Measurements from ENCODE around the gene SSBP3. TPM values are rescaled to one million over a fixed set of nuclear protein-coding genes. Genes with fewer than 3 reads are reported as not detected.

Gene SSBP3
- polyA plus RNA-seq, 3 donors = 18.6 to 43.9 (median 37.0) TPM

GRCh38 chr1:54415533-54415932 lies 9.3 kb upstream of the SSBP3 start:
- 95% methylated on average over 3 of the region's 3 CpGs for WGBS, 3 donors
- no peak overlapping the region for H3K27ac ChIP-seq (ENCODE audit: low read depth, low read length)

- WGBS, 3 donors = 83 to 92% (median 89%) methylated on average over 4 of the region's 4 CpGs
- no peak overlapping the region for H3K27ac ChIP-seq (ENCODE audit: low read depth, low read length)
These were observed 7.5 kb upstream of the SSBP3 start for GRCh38 chr1:54413732-54414131.

DNA sequence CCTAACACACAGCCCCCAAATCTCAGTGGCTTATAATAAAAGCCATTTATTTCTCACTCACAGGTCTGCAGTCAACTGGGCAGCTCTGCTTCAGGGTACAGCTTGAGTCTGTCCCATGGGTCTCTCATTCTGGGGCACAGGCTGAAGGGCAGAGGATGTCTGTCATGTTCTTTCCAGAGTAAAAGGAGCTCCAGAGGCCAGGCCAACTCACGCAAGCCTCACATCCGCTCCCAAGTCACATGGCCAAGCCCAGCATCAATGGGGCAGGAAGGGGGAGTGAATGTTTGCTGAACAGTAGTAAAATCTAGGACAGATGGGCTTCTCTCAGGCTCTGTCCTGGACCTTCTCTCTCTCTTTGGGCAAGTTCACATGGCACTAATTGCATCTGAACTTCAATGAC lies 7.1 kb upstream of the SSBP3 start:
- 10 to 25% (median 20%) methylated on average over 2 of the region's 2 CpGs for WGBS, 3 donors
- H3K27ac ChIP-seq (ENCODE audit: low read depth, low read length) = no peak overlapping the region

DNA sequence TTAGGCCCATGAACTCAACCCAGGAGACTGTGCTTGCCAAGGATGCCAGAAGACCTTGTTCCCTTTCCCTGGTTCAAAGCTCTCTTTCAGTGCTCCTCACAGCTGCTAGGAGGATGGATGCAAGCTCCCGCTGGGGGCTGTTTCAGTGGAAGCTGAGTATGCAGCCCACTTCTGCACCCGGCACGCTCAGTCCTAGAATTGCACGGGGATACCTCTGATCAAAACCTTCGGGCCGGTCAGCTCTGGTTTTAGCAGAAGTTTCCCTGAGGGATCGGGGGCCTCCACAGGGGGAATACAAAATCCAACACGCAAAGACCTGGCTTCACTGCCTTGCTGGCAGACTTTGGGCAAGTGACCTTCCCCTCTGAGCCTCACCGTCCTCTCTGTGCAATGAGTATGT lies 4.2 kb upstream of the SSBP3 start:
- 91 to 95% (median 92%) methylated on average over 9 of the region's 9 CpGs for WGBS, 3 donors
- H3K27ac ChIP-seq (ENCODE audit: low read depth, low read length) = no peak overlapping the region

- 72 to 83% (median 80%) methylated on average over 9 of the region's 9 CpGs for WGBS, 3 donors
- no peak overlapping the region for H3K27ac ChIP-seq (ENCODE audit: low read depth, low read length)
These were observed 3.3 kb upstream of the SSBP3 start for GRCh38 chr1:54409156-54410142.

DNA sequence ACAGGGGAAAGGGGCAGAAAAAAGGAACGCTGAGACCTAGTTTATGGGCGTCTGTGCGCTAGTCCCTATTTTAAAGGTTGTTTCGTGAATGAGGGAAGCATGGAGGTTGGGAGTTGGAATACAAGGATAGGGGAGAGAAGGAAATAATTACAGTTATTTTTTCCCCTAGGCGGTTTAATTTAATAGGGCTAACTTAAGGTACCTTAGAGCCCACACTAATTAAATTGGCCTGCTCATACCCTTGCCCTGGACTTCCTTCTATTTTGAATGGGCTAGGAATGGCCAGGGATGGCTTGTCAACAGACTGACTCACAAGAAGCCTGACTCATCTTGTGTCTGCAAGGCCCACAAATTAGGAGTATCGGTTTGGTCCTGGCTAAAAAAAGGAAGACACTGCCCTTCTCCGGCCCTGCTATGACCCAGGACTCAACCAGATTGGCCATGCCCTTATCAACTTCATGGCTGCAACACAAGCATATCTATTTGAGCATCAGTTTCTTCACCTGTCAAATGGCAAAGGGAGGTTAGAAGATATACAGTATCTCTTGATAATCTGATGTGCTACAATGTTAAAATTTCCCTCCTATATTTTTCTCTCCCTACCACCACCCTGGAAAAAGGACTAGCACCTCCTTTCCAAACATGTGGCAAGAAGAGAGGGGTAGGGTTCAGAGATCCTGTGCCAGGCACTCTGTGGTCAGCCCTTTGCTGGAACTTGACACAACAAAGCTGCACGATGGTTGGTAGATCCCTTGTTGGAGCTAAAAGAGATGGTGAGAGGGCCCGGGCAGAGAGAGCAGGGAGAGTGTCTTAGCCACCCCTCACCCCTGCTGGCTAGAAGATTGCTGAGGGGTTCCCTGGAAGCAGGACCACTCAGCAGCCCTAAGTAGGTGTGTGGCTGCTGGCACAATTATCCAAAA lies 2.2 kb upstream of the SSBP3 start:
- 54 to 76% (median 59%) methylated on average over 9 of the region's 9 CpGs for WGBS, 3 donors

DNA sequence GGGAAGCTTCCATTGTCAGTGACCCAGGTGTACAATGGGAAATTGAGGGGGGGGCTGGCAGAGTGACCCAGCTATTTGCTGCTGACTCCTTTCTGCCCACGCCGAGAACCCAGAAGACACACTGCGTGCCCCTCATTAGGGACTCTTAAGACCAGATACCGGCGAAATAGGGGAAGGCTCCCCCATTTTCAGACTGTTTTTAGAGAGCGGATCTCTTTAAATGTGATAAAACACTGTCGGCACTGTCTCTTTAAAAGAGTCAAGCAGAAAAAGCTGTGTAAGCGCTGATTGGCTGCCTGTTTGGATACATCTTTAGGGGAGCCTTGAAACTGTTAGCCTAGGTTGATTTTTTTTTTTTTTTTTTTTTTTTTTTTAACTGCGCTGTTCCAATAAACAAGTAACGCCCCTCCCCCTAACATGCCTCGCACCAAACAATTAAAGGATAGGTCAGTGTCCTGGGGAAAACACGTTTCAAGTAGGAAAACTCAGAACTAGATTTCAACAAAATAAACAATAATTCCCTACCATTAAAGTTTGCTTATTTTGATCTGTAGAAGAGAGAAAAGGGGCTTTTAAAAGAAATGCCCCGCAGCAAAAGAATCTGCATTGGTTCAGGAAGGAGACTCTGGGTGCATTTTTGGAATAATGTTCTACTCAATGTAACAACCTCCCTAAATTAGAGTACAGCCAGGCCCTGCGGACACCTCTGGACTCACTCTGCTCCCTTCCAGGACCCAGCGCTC lies 1.4 kb upstream of the SSBP3 start:
- 7 to 12% (median 10%) methylated on average over 15 of the region's 15 CpGs for WGBS, 3 donors
- H3K27ac ChIP-seq (ENCODE audit: low read depth, low read length) = peak overlapping the region; percentile 30

More for the DNA sequence above, 2.2 kb upstream of the SSBP3 start:
- peak overlapping the region; percentile 30 for H3K27ac ChIP-seq (ENCODE audit: low read depth, low read length)

- no peak overlapping the region for H3K27ac ChIP-seq (ENCODE audit: low read depth, low read length)
- 0% methylated on average over 12 of the region's 12 CpGs for WGBS, 3 donors
These were observed 885 bp upstream of the SSBP3 start for GRCh38 chr1:54407154-54407403.

DNA sequence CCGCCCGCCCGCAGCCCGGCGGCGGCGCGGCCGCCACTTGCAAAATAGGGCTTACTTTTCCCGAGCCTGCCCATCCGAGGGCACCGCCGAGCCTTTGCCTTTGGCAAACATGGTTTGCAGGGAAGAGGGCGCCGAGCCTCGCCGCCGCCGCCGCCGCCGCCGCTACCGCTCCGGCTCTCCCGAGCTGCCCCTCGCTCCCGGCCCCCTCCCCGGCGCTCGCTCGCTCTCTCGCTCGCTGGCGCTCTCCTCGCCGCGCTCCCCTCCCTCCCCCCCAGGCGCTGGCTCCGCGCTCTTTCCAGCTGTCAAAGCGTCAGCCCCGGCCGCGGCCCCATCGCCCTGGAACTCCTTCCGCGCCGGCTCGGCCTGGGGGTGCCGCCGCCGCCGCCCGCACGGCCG lies 298 bp downstream of the SSBP3 start:
- 0 to 2% (median 1%) methylated on average over 16 to 47 of the region's 57 CpGs for WGBS, 3 donors
- no peak overlapping the region for H3K27ac ChIP-seq (ENCODE audit: low read depth, low read length)

DNA sequence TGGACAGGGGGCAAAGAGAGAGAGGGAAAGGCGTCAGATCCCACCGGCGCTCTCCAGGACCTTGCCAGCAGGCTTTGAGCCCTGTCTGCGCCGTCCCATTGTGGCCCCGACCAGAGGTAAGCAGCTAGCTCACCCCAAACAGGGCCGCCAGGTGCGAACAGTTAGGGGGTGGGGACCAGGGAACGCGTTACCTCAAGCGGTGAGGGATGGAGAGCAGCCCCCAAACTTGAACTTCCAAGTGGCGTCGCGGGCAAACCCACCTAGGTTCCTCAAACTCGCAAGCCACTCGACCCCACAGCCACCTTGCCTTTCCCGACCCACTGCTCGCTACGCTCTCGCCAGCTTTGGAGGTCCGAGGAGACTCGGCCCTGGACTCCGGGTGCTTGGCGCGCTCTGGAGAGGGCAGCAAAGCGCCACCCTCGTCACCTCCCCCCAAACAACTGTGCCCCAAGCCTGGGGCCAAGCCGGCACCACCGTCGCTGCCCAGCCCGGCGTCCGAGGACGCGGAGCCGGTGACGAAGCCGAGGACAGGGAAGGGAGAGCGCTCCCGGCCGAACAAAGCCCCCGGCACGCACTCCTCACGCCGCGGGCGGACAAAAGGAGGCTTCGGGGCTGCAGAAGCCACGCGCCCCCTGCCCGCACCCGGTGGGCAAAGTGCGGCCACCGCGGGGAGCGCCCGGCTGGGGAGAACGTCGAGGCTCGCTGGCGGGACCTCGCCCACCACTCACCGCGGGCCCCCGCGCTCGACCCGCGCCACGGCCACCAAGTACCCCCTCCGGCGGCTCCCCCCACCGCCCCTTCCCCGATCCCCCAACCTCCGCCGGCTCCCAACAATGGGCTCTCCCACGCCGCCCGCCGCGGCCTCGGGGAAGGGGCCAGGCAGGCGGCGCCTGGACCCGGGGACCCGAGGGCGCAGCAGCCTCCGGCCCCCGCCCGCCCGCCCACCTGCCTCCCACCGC lies 976 bp downstream of the SSBP3 start:
- 2 to 7% (median 2%) methylated on average over 73 to 92 of the region's 92 CpGs for WGBS, 3 donors
- H3K27ac ChIP-seq (ENCODE audit: low read depth, low read length) = no peak overlapping the region

GRCh38 chr1:54404263-54404662 lies 1.9 kb downstream of the SSBP3 start:
- 46 to 81% (median 53%) methylated on average over 11 of the region's 11 CpGs for WGBS, 3 donors
- H3K27ac ChIP-seq (ENCODE audit: low read depth, low read length) = no peak overlapping the region

DNA sequence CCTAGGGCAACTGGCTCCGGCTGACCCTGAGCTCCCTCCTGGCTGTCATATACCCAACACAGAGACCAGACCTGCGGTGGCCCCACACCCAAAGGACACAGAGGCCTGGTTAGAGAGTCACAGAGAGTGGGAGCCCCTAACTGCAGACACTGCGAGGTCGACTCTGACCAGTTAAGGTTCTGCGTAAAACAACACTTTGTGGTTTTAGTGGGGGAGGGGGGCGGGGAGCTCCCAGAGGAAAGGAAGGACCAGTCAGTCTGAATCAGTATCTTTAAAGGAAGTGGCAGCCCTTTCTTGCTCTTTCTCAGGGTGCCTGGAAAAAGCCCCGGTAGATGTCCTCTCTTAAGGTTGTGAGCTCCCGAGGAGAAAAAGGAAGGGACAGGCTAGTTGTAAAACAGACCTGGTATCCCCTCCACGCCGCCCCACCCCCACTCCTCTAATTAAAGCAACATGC lies 2.4 kb downstream of the SSBP3 start:
- 30 to 63% (median 33%) methylated on average over 10 of the region's 10 CpGs for WGBS, 3 donors
- no peak overlapping the region for H3K27ac ChIP-seq (ENCODE audit: low read depth, low read length)

DNA sequence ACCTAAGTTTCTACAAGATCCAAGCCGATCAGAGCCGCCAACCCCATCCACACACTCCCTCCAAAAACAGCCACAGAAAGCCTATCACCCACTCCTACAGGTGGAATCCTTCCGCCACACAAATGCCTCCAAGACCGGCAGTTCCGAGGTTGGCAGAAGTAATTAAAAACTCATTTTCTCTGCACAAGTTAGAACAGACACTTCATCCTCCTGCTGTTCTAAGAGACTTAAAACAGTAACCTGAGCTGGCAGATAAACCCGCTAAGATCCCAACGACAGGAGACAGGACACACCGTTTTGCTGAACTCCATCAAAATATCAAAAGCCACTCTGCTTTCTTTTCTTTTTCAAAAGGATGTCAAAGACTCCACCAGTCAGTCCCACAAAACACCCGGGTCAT lies 2.8 kb downstream of the SSBP3 start:
- WGBS, 3 donors = 61 to 64% (median 61%) methylated on average over 9 of the region's 9 CpGs
- H3K27ac ChIP-seq (ENCODE audit: low read depth, low read length) = no peak overlapping the region

GRCh38 chr1:54402896-54403295 lies 3.3 kb downstream of the SSBP3 start:
- 50 to 73% (median 68%) methylated on average over 7 of the region's 7 CpGs for WGBS, 3 donors

DNA sequence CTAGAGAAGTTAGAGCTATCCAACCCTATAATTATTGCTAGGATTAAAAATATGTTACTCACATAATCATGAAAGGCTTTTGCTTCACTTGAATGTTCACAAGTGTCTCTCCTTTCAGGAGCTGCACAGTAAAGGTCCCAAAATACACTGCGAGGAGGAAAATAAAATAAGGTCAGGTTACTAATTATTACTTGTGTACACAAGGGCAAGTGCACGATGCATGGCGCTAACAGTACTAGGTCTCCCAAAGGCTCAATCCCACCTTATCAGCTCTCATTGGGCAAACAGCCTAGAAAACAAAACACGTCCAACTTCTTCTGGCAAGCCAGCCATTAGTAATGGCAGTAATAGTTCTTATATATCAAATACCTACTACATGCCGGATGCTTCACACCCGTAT lies 4.4 kb downstream of the SSBP3 start:
- no peak overlapping the region for H3K27ac ChIP-seq (ENCODE audit: low read depth, low read length)
- WGBS, 3 donors = 19 to 86% (median 84%) methylated on average over 6 of the region's 6 CpGs

More at GRCh38 chr1:54402896-54403295, 3.3 kb downstream of the SSBP3 start:
- no peak overlapping the region for H3K27ac ChIP-seq (ENCODE audit: low read depth, low read length)

DNA sequence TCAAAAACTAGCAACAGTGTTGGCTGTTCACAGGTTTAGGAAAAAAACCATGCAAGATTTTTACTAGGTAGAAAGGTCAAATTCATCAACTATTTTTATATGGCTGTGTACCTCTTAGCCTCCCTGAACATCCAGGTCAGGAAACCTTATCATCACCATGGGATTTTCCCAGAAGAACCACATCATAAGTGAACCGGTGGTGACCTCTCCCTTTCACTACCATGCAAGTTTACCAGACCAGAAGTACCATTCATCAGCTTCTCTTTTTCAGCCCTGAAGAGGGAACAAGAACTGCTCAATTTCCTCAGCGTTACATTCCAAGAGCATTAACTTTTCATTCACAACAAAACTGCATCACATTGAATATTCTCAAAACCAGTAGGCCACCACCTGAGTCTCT lies 5.9 kb downstream of the SSBP3 start:
- H3K27ac ChIP-seq (ENCODE audit: low read depth, low read length) = no peak overlapping the region
- WGBS, 3 donors = 72 to 92% (median 85%) methylated on average over 2 of the region's 2 CpGs

DNA sequence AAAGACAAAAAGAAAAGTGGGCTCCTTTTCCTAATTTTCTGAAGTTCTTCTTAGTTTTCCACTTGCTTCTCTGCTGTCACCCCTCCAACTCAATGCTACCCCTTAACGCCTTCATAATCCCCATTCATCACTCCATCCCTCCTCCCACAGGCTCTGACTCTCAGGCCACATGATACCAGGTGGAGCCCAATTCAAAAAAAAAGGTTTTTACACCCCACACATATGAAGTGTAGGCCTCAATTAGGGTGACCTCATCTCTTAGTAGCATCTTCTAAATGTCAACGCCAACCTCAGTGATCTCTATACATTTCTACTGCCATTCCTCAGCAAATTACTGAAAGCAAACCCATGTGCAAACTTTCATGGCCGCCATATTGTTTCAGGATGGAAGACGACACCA lies 6.4 kb downstream of the SSBP3 start:
- no peak overlapping the region for H3K27ac ChIP-seq (ENCODE audit: low read depth, low read length)
- WGBS, 3 donors = 94 to 95% (median 94%) methylated on average over 4 of the region's 4 CpGs
